Fibroblast of mammary gland (primary cell): Measurements from ENCODE around the gene PCYT2.

Experiments
- DNase-seq: peaks from one replicate; pipeline ENCODE4 v3.0.0-alpha.2; 2010; ENCODE audit warnings: low read depth
- H3K4me3 ChIP-seq: 2 replicates; pipeline ENCODE4 v1.5.1; 2011; ENCODE audit warnings: low read depth, mild to moderate bottlenecking, low read length, moderate library complexity; ENCODE audit not compliant: control insufficient read depth
- TF ChIP-seq, protein P1 (sequence below): conservative IDR thresholded peaks from 2 replicates; pipeline ENCODE4 v1.5.1; 2011; ENCODE audit warnings: low read depth, low read length, inconsistent platforms; ENCODE audit not compliant: control insufficient read depth, insufficient read depth

PCYT2 gene

DNA sequence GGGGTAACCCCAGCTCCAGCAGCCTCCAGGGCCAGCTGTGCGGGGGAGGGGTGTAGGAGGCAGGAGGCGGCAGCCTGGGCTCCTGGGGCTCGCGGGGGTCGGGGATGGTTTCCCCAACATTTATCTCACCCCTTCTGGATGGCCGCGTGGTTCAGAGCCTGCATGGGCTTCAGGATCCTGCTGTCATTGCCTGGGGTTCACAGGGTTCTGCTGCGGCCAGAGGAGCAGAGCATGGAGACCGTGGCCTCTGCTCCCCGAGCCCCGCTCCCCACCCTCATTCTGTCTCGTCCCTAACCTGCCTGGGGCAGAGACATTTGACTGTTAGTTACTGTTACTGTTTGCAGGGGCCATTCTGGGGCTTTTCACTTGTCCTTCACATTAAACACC, 31.0 kb upstream of the PCYT2 start:
- no peak for DNase-seq
- H3K4me3 ChIP-seq = no peak overlapping the region
- TF ChIP-seq, protein P1, sequence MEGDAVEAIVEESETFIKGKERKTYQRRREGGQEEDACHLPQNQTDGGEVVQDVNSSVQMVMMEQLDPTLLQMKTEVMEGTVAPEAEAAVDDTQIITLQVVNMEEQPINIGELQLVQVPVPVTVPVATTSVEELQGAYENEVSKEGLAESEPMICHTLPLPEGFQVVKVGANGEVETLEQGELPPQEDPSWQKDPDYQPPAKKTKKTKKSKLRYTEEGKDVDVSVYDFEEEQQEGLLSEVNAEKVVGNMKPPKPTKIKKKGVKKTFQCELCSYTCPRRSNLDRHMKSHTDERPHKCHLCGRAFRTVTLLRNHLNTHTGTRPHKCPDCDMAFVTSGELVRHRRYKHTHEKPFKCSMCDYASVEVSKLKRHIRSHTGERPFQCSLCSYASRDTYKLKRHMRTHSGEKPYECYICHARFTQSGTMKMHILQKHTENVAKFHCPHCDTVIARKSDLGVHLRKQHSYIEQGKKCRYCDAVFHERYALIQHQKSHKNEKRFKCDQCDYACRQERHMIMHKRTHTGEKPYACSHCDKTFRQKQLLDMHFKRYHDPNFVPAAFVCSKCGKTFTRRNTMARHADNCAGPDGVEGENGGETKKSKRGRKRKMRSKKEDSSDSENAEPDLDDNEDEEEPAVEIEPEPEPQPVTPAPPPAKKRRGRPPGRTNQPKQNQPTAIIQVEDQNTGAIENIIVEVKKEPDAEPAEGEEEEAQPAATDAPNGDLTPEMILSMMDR = no peak

DNA sequence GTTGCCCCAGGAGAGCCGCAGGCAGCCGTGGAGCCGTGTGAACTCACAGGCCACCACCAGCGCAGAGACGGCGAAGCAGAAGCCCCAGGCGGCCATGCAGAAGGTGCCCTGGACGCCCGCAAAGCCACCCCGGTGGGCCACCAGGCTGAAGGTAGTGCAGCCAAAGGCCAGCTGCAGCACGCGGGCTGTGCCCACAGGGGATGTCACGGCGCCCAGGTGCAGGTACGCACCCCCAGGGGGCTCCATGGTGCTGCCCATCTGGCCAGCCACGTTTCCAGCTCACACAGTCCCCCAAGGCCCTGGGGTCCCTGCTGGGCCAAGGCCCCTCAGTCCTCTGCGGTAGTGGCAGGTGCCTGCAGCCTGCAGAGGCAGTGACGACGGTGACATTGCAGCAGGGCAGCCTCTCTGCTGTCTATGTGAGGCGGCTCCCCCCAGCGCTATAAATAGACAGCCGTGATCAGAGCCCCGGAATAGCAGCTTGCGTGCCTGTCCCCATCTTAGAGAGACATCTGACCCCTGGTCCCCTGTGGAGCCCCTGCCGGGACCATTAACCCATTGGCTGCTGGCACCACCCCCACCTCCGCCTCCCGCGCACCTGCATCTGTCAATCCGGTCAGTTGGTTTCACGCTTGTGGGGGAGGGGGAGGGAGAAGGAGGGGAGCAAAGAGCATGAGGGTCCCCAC, 30.4 kb upstream of the PCYT2 start:
- no peak for DNase-seq
- TF ChIP-seq, protein P1 = no peak
- H3K4me3 ChIP-seq = no peak overlapping the region

DNA sequence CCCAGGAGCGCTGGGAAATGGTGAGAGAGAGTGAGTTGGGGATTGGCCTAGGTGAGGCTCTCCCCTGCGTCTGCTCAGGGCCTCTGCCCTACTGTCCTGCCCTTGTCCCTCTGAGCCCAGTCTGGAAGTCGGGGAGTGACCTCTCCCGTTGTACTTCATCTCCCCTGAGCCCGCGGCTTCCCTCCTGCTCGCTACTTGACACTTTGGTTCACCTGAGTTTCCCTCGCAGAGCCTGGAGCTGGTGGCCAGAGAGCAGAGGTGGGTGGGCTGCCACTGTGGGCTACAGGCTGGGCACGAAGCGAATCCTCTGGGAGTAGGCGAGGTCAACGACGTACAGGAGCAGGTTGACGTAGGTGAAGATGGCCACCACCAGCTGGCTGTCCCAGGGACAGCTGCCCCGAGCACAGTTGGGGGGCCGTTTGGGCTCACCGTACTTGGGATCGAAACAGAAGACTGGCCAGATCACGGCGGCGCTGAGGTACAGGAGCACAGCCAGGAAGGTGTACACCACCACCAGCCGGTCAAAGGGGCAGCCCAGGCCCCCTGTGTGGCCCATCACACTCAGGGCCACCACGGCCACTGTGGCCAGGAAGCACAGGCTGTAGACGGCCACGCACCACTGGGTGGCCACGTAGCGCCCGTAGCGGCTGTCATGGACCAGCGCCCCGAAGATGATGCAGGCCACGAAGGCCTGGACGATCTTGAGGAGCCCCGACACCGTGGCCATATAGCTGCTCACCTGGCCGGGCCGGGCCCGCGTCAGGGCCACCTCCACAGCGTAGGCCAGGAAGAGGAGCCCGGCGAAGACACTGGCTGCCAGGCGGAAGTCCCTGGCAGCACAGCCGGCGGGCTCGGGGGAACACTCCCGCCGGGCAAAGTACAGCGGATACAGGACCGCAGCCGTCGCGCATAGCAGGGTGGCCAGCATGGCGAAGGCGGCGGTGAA, 29.6 kb upstream of the PCYT2 start:
- H3K4me3 ChIP-seq = no peak overlapping the region
- no peak for DNase-seq
- TF ChIP-seq, protein P1 = no peak

DNA sequence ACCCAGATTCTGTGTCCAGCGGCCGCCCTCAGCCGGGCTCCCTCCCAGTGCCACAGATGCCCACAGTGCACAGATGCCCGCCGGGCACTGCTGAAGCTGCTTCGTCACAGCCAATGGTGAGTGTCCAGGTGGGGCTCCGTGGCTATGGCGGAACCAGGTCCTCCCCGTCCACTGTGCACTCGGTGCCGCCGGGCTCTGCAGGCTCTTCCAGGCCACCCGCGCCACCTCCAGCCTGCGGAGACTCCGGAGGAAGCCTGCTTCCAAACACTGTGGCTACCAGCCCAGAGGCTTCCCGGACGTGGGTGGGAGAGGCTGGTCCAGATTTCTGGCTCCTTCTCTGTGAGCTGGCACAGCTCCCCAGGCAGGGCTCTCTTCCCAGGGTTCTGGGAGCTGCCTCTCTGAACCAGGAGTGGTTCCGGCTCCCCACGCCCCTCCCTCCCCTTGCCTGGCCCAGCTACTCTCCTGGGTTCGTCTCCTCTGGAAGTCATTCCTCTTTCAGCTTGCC, 28.7 kb upstream of the PCYT2 start:
- H3K4me3 ChIP-seq = no peak overlapping the region
- peak; percentile 21 for DNase-seq
- TF ChIP-seq, protein P1 = no peak

DNA sequence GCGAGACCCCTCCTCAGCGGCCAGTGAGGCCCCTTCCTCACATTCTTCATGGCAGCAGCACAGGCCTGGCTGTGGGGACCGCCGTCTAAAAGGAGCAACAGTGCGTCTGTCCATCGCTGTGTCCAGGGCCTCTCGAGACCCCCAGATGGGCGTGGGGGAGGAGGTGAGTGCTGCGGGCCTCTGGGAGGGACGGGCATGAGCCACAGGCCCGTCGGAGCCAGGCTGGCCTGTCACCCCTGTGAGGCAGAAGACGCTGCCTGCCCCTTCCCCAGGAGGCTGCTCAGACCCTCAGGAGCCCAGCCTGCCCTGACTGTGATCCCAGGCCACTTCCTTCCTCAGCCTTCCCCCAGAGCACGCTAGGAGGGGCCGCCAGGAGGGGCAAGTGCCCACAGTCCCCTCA, 28.0 kb upstream of the PCYT2 start:
- DNase-seq = no peak
- H3K4me3 ChIP-seq = no peak overlapping the region
- TF ChIP-seq, protein P1 = no peak

DNA sequence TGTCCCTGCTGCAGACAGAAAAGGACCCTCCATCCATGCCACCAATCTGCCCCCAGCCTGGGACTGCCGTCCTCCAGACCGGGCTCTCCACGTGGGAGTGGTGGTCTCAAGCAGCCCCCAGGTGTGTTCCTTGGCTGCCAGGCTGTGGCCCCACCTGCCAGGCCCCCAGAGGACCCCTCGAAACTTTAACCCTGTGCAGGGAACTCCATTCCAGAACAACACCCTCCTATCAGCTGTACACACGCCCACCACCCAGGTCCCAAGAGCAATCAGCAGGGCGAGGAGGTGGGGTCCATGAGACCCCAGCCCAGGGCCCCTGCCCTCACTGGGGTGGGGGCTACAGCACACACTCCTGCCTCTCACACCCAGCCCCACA, 24.5 kb upstream of the PCYT2 start:
- peak overlapping the region; percentile 17 for H3K4me3 ChIP-seq
- no peak for DNase-seq
- TF ChIP-seq, protein P1 = no peak
